ENCODE data around the gene VPS35L.

VPS35L gene

GRCh38 chr16:19745286-19746010 is 189.9 kb downstream of the VPS35L start:
- peak in 19 of 58 donors; percentile 5 to 54 (median 14) for DNase-seq

GRCh38 chr16:19746561-19746960 is 191.1 kb downstream of the VPS35L start:
- peak in 1 of 58 donors; percentile 38 for DNase-seq

GRCh38 chr16:19748389-19749168 is 193.1 kb downstream of the VPS35L start:
- DNase-seq, result no peak

GRCh38 chr16:19749571-19750080 is 194.1 kb downstream of the VPS35L start:
- no peak for DNase-seq

All from anterior cingulate cortex (tissue), 58 donors.